CD4-positive, alpha-beta T cell treated with Interleukin-1 beta for 1 hour (primary cell): ENCODE measurements around the gene NUAK2.
"Not testable (repeated sequence)": the region's sequence is repeated elsewhere in the genome, so short reads cannot be mapped to it uniquely, and the experiment has no call there.

ENCODE experiments used
- DNase-seq, 2 donors: peaks; one replicate each; pipeline ENCODE4 v3.0.0-alpha.2; 2020 to 2022

NUAK2 gene

DNA sequence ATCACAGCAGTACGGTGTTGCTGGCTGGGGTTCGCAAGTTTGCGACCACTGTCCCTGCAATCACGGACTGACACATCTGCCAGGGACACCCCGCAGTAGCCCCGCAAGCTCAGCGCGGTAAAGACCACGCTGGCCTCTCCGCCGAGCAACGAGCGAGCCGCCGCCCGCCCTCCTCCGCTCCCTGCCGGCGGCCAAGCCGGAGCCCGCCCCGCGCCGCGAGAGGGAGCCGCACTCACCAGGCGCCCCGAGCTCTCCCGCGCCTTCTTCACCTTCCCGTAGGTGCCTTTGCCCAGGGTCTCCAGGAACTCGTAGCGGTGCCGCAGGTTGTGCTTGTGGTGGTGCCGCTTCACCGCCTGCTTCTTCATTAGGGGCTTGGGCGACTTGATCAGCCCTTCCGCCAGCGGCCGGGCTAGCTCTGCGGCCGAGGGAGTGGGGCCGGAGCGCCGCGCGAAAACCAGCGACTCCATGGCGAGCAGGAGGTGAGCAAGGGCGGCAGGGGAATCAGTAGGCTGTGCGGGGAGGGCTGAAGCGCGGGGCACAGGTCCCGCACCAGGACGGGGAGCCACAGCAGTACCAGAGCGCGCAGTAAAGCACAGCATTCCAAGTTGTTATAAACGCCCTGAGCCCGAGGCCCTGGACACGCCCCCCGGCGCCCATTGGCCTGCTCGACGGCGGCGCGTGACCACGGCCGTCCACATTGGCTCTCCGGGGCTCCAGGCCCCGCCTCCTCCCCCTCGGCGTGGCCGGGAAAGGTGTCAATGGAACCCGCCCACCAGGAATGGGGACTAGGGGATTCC lies at the start of gene NUAK2:
NUAK2 (minus strand) TSS at position 584 of the 797 bp plus-strand sequence; CDS start at position 467, 117 bp downstream.
- DNase-seq, result peak; percentile 88

GRCh38 chr1:205370780-205371179 lies 49.2 kb upstream of the NUAK2 start:
- DNase-seq, result no peak

GRCh38 chr1:205369701-205370123 lies 48.2 kb upstream of the NUAK2 start:
- DNase-seq, result no peak

- no peak for DNase-seq
Observed at GRCh38 chr1:205368478-205368877, 46.9 kb upstream of the NUAK2 start.

DNA sequence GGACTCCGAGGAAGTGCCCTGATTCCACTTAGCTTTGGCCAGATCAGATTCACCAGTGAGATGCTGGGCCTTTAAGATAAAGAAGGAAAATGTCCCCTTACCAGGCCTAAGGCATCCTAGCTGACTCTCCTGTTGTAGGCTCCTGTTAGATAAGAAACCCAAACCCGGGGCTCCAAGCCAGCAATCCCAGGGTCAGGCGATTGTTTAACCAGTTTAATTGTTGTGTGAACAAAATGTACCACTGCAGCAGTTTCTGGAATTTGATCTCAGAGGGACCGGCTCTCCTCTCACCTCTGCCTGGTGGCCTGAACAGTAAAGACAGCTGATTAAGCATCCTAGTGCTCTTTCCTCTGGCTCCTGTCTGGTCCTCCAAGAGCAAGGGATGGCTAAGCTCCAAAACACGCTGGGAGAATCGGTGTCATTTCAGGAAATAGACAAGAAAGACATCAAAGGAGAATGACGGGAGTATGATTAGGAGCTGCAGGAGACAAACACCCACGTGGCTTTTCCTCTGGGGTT lies 44.5 kb upstream of the NUAK2 start:
- DNase-seq, result no peak

DNA sequence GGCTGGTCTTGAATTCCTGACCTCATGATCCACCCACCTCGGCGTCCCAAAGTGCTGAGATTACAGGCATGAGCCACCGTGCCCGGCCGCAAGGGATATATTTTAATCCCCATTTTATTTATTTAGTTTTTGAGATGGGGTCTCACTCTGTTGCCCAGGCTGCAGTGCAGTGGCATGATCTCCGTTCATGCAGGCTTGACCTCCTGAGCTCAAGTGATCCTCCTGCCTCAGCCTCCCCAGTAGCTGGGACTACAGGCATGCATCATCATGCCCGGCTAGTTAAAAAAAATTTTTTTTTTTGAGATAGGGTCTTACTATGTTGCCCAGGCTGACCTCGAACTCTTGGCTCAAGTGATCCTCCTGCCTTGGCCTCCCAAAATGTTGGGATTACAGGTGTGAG lies 43.5 kb upstream of the NUAK2 start:
- DNase-seq, result not testable (repeated sequence)

GRCh38 chr1:205360891-205361290 lies 39.3 kb upstream of the NUAK2 start:
- DNase-seq, result no peak

GRCh38 chr1:205359771-205360565 lies 38.4 kb upstream of the NUAK2 start:
- no peak for DNase-seq

- no peak for DNase-seq
Observed at GRCh38 chr1:205358579-205358978, 37.0 kb upstream of the NUAK2 start.

- DNase-seq, result no peak
Observed at GRCh38 chr1:205357567-205357966, 36.0 kb upstream of the NUAK2 start.

- no peak for DNase-seq
Observed at GRCh38 chr1:205356440-205357139, 35.0 kb upstream of the NUAK2 start, which contains the start of gene KLHDC8A. KLHDC8A (minus strand) TSS chr1:205356922; CDS start chr1:205343604, 13,318 bp downstream.

DNA sequence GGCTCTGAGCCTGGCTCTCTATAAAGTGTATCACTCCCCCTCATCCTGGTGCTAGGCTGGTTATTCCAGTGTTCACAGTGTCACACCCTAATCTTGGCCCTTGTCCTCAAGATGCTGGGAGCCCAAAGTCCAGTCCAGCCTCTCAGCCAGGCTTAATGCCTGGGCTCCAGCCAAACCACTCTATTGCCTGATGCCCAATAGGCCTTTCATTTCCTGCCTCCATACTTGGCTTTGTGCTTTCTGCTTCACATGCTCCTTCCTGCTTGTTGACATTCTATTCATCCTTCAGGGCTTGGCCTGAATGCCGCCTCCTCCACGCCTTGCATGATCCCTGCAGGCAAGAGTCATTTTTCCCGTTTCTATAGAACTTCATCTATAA lies 33.5 kb upstream of the NUAK2 start:
- DNase-seq, result no peak

DNA sequence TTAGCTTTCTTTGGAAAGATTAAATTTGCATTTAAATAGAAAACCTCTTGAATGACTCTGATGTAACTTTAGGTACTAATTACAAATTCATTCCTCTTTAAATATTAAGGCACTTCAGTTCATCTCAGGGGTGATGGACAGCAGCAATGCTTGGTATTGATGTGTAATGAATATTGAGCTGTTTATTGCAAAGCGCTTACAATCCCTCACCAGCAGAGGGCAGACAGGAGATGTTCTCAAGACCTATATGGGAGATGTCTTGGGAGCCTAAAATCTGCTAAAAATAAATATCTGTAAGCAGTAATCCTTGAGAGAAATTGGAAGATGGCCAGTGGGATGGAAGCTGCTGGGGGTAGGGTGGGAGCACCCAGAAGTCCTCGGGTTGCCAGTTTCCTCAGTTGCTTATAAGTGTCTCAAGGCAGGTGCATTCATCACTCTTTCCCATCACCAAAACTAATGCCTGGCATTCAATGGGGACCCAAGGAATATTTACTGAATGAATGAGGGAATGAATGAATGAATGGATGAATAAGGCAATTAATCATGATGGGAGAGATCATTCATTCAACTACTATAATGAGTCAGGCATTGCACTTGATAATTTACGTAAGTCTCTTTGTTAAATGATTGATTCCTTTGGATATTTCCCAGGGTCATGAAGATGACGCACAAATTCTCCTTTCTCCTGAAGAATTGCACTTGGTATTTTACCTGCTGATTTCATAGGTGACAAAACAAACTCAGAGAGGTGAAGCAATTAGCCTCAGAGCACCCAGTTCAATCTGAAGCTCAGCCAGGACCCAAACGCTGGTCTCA lies 32.9 kb upstream of the NUAK2 start:
- DNase-seq, result peak; percentile 53 to 66

DNA sequence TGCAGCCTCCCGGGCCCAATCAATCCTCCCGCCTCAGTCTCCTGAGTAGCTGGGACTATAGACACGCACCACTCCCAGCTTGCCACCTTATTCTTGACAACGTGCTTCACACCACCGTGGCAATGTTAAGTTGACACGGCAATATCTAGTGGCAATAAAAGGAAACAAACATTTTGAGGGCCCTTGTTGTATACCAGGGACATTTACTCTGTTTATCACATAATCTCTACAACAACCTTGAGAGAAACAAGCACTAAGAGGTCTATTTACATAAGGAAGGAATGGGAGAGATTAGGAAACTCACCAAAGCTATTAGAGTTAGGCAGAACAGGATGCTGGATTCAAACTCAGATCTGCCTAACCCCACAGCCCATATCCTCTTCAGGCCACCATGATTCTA lies 32.1 kb upstream of the NUAK2 start:
- no peak for DNase-seq

GRCh38 chr1:205353191-205353590 lies 31.6 kb upstream of the NUAK2 start:
- DNase-seq, result no peak

DNA sequence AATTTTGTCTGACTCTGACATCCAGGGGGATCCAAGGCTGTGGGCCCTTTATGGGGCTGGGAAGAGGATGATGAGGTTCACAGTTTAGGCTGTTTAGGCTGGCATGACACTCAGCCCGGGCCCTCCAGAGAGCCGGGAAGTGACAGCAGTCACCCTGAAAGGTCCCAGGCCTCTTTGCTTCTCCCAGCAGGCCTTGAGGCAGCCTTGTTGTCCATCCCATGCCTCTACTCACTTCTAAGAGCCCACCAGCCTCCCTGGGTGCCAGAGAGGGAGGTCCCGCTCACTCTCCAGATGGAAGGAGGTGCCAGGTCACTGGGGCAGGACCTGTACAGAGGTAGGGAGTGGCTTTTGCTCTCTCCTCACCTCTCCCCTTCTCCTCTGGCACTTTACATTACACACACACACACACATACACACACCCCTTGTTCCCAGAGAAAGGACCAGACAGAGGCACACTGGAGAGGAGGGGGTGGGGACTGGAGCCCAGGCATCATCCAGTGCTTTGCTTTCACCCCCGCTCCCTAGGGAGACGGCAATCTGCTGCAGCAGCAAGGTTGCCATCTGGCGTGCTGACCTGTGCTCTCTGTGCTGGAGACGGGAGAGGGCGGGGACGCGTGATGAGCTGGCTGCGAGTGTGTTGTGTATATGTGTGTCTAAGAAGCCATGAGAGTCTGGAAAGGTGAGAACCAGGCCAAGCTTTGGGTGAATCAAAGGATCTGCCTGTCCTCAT lies 30.6 kb upstream of the NUAK2 start:
- no peak for DNase-seq

DNA sequence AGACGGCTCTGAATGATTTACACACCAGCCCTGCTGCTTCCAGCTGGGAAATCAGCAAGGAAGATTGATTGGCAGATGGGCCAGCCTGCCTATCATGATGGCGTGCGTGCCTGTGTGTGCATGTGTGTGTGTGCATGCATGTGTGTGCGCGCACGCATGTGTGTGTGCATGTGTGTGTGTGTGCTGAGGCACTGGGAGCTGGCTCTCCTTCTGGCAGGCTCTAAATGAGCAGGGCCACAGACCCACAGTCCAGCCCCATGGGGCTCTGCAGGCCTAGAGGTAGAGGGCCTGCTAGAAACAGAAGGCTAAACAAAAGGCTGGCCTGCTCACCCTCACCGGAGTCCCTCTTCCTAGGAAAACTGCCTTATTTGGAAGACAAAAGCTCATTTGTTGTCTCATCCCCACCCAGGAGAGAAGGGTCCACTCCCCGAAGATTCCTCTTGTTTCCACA lies 29.2 kb upstream of the NUAK2 start:
- DNase-seq, result no peak

DNA sequence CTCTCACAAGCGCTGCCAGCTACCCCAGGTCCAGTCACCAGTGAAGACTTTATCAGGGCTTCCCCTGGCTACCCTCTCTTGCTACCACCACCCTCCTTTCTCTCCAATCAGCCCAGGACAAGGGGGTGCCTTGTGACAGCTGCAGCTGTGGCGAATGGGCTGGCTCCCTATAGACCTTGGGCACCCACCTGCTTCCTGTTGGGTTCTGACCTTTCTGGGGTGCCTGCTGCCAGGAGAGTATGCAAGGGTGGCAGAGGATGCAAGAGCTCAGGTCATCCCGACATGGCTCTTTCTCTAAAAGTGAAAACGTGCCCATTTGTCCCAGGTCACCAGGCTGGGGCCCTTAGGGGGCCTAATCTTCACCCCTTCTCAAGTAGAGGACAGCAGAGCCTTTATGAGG lies 28.6 kb upstream of the NUAK2 start:
- no peak for DNase-seq

GRCh38 chr1:205348554-205349487 lies 27.3 kb upstream of the NUAK2 start:
- no peak for DNase-seq

DNA sequence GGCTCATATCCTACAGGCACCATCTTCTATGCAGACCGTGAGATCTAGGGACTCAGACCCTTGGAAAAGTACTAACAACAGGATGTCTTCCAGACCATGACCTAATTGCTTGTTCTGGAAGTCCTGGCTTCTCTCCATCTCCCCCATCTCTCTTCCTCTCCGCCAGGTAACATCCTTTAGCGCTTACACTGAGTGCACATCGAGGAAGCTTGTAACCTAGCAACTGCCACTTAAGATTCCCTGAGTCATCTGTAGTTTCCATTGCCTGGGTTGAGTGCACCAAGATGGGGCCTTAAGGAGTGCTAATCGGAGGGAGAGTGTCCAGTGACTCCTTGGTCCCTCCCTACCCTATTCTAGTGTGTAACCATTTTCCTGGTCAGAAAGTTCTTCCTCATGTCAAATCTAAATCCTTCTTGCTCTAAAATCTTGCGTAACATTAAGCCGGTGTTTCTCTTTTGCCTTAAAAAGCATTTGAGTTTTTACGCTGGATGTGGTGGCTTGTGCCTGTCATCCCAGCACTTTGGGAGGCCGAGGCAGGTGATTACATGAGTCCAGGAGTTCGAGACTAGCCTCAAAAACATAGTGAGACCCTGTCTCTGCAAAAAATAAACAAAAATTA lies 25.5 kb upstream of the NUAK2 start:
- DNase-seq, result no peak
